Measurements from ENCODE around the gene ZMYM4. TPM values are rescaled to one million over a fixed set of nuclear protein-coding genes. Genes with fewer than 3 reads are reported as not detected.

ZMYM4 gene
- total and polyA plus RNA-seq, 12 donors = 6.7 to 37.7 (median 34.1) TPM

GRCh38 chr1:35274197-35274596 is 5.7 kb downstream of the ZMYM4 start:
- Histone ChIP-seq H3K4me3 (no peak overlapping the region), H3K27ac (no peak overlapping the region), H3K9me3 (peaks cover 0 to 2% (median 0%) of the 10 kb centered on the region in 11 donors), H3K4me1 (peaks cover 0 to 41% (median 34%) of the 10 kb centered on the region in 9 donors), H3K36me3 (peaks cover 0 to 23% (median 4%) of the 10 kb centered on the region in 9 donors), H3K27me3 (no peaks in the 10 kb centered on the region)
- no peak for TF ChIP-seq CTCF (IDR thresholded peaks at IDR 0.05)
- intact Hi-C loops (cut with DNase I) = no loop called here
- DNase-seq (no peak), ATAC-seq (no peak)
- WGBS, 2 donors = 89 to 92% methylated on average over 4 of the region's 4 CpGs

- Histone ChIP-seq H3K4me1 (peaks cover 0 to 23% (median 9%) of the 10 kb centered on the region in 9 donors), H3K9me3 (peaks cover 0 to 20% (median 5%) of the 10 kb centered on the region in 11 donors), H3K27me3 (no peaks in the 10 kb centered on the region), H3K27ac (no peak overlapping the region), H3K4me3 (no peak overlapping the region), H3K36me3 (peaks cover 0 to 32% (median 5%) of the 10 kb centered on the region in 9 donors)
- DNase-seq (no peak), ATAC-seq (no peak)
- whole genome bisulfite sequencing, 2 donors = 75 to 78% methylated on average over 6 of the region's 6 CpGs
- intact Hi-C loops (cut with DNase I) = no loop called here
- no peak for TF ChIP-seq CTCF (IDR thresholded peaks at IDR 0.05)
Observed at GRCh38 chr1:35278886-35279554, 10.5 kb downstream of the ZMYM4 start.

GRCh38 chr1:35279555-35279904 is 11.0 kb downstream of the ZMYM4 start:
- Histone ChIP-seq H3K27ac (no peak overlapping the region), H3K9me3 (peaks cover 0 to 23% (median 6%) of the 10 kb centered on the region in 11 donors), H3K36me3 (peaks cover 0 to 35% (median 5%) of the 10 kb centered on the region in 9 donors), H3K4me1 (peaks cover 0 to 23% (median 9%) of the 10 kb centered on the region in 9 donors), H3K4me3 (no peak overlapping the region), H3K27me3 (no peaks in the 10 kb centered on the region)
- WGBS, 2 donors = 84 to 90% methylated on average over 1 of the region's 1 CpG
- no peak for DNase-seq
- intact Hi-C loops (cut with DNase I) = no loop called here
- no peak for TF ChIP-seq CTCF (IDR thresholded peaks at IDR 0.05)
- ATAC-seq = no peak

- 97 to 100% methylated on average over 1 of the region's 1 CpG for WGBS, 2 donors
- H3K36me3 ChIP-seq = peaks cover 0 to 39% (median 5%) of the 10 kb centered on the region in 9 donors
- ATAC-seq (no peak), DNase-seq (no peak)
- H3K4me1 ChIP-seq = peaks cover 0 to 23% (median 9%) of the 10 kb centered on the region in 9 donors
- no peak overlapping the region for H3K4me3 ChIP-seq
- H3K27me3 ChIP-seq = no peaks in the 10 kb centered on the region
- TF ChIP-seq CTCF (IDR thresholded peaks at IDR 0.05) = no peak
- intact Hi-C loops (cut with DNase I) = no loop called here
- H3K27ac ChIP-seq = no peak overlapping the region
- H3K9me3 ChIP-seq = peaks cover 0 to 28% (median 9%) of the 10 kb centered on the region in 11 donors
Observed at GRCh38 chr1:35280006-35280405, 11.5 kb downstream of the ZMYM4 start.
